ENCODE results near the gene AMOTL1. TPM values are rescaled to one million over a fixed set of nuclear protein-coding genes. Genes with fewer than 3 reads are reported as not detected.
A peak's percentile ranks its signal among the peaks of the same experiment; 100 is the strongest.

Gene AMOTL1
- total RNA-seq, 1 donor from 2014 or later: 22.6 TPM

GRCh38 chr11:94861306-94861845 is 93.2 kb downstream of the AMOTL1 start:
- H2AFZ ChIP-seq (replicated peaks): no peak overlapping the region

GRCh38 chr11:94862926-94863880 is 95.0 kb downstream of the AMOTL1 start:
- H3K4me3 Mint-ChIP-seq: no peak overlapping the region
- Histone ChIP-seq H3K9me3 (ENCODE audit: low read depth) (no peaks in the 10 kb centered on the region), H3K79me2 (ENCODE audit: low read depth) (no peaks in the 10 kb centered on the region), H3F3A (ENCODE audit: low read depth) (no peaks in the 10 kb centered on the region), H3K4me3 (no peak overlapping the region), H3K27ac (no peak overlapping the region), H3K9ac (no peak overlapping the region), H3K4me2 (no peak overlapping the region), H4K20me1 (ENCODE audit: low read depth) (peaks cover 28% of the 10 kb centered on the region), H3K27me3 (no peaks in the 10 kb centered on the region), H3K4me1 (peaks cover 16% of the 10 kb centered on the region), H2AFZ (replicated peaks) (no peak overlapping the region), H3K36me3 (no peaks in the 10 kb centered on the region)
- TF ChIP-seq EZH2 (IDR thresholded peaks at IDR 0.05) (no peak), EZH2phosphoT487 (IDR thresholded peaks at IDR 0.05) (no peak), CTCF (IDR thresholded peaks at IDR 0.05) (no peak)
- H3K27me3 Mint-ChIP-seq (ENCODE audit: insufficient read depth, low read depth): peaks cover 2% of the 10 kb centered on the region
- peaks cover 29% of the 10 kb centered on the region for H3K4me1 Mint-ChIP-seq
- H3K9me3 Mint-ChIP-seq: no peaks in the 10 kb centered on the region
- no peak overlapping the region for H3K27ac Mint-ChIP-seq
- peaks cover 52% of the 10 kb centered on the region for H3K36me3 Mint-ChIP-seq
- no peak for DNase-seq (ENCODE audit: low spot score)

More at GRCh38 chr11:94861306-94861845, 93.2 kb downstream of the AMOTL1 start:
- H3K27ac Mint-ChIP-seq: peak overlapping the region; percentile 51
- H3K4me2 ChIP-seq: no peak overlapping the region
- H4K20me1 ChIP-seq (ENCODE audit: low read depth): peaks cover 24% of the 10 kb centered on the region
- H3K27ac ChIP-seq: no peak overlapping the region
- no peaks in the 10 kb centered on the region for H3K36me3 ChIP-seq
- H3K9me3 ChIP-seq (ENCODE audit: low read depth): no peaks in the 10 kb centered on the region
- peaks cover 37% of the 10 kb centered on the region for H3K4me1 Mint-ChIP-seq
- H3K4me1 ChIP-seq: peaks cover 11% of the 10 kb centered on the region
- no peak overlapping the region for H3K9ac ChIP-seq
- no peaks in the 10 kb centered on the region for H3K27me3 ChIP-seq
- DNase-seq (ENCODE audit: low spot score): no peak
- no peaks in the 10 kb centered on the region for H3K9me3 Mint-ChIP-seq
- no peaks in the 10 kb centered on the region for H3F3A ChIP-seq (ENCODE audit: low read depth)
- no peak overlapping the region for H3K4me3 ChIP-seq
- H3K27me3 Mint-ChIP-seq (ENCODE audit: insufficient read depth, low read depth): peaks cover 2% of the 10 kb centered on the region
- H3K36me3 Mint-ChIP-seq: peaks cover 62% of the 10 kb centered on the region
- H3K4me3 Mint-ChIP-seq: no peak overlapping the region
- no peak for TF ChIP-seq CTCF (IDR thresholded peaks at IDR 0.05)
- no peak for TF ChIP-seq EZH2 (IDR thresholded peaks at IDR 0.05)
- TF ChIP-seq EZH2phosphoT487 (IDR thresholded peaks at IDR 0.05): no peak
- no peaks in the 10 kb centered on the region for H3K79me2 ChIP-seq (ENCODE audit: low read depth)

- Histone ChIP-seq H3K4me1 (peaks cover 12% of the 10 kb centered on the region), H3K27ac (no peak overlapping the region), H3F3A (ENCODE audit: low read depth) (no peaks in the 10 kb centered on the region), H3K4me3 (no peak overlapping the region), H3K27me3 (no peaks in the 10 kb centered on the region), H3K36me3 (peaks cover 2% of the 10 kb centered on the region), H4K20me1 (ENCODE audit: low read depth) (peaks cover 22% of the 10 kb centered on the region), H3K4me2 (no peak overlapping the region), H3K9me3 (ENCODE audit: low read depth) (no peaks in the 10 kb centered on the region), H2AFZ (replicated peaks) (no peak overlapping the region), H3K79me2 (ENCODE audit: low read depth) (no peaks in the 10 kb centered on the region), H3K9ac (no peak overlapping the region)
- TF ChIP-seq EZH2phosphoT487 (IDR thresholded peaks at IDR 0.05): no peak
- peaks cover 2% of the 10 kb centered on the region for H3K27me3 Mint-ChIP-seq (ENCODE audit: insufficient read depth, low read depth)
- H3K36me3 Mint-ChIP-seq: peaks cover 51% of the 10 kb centered on the region
- no peaks in the 10 kb centered on the region for H3K9me3 Mint-ChIP-seq
- no peak for DNase-seq (ENCODE audit: low spot score)
- peak overlapping the region; percentile 26 for H3K27ac Mint-ChIP-seq
- peaks cover 29% of the 10 kb centered on the region for H3K4me1 Mint-ChIP-seq
- H3K4me3 Mint-ChIP-seq: no peak overlapping the region
Observed at GRCh38 chr11:94864506-94865045, 96.4 kb downstream of the AMOTL1 start.
